HL-60 (cell line): ENCODE data around the gene N4BP2L2.

Source experiments
- DNase-seq, 2 experiments: peaks; one replicate each; pipeline ENCODE4 v3.0.0-alpha.2; 2010 to 2020; ENCODE audit warnings: low read depth in 1 of 2, low spot score in 1 of 2
- H3K27ac ChIP-seq: fragments of 250-450 bp; sonication (Bioruptor Pico); replicated peaks from 2 replicates; pipeline ENCODE4 v1.5.1; 2020; ENCODE audit warnings: mild to moderate bottlenecking, moderate library complexity
- H3K27me3 ChIP-seq: fragments of 250-450 bp; sonication (Bioruptor Pico); 2 replicates; pipeline ENCODE4 v1.5.1; 2021; ENCODE audit warnings: mild to moderate bottlenecking, moderate library complexity; ENCODE audit not compliant: insufficient read depth, poor library complexity, severe bottlenecking
- H3K4me3 ChIP-seq: replicated peaks from 2 replicates; pipeline ENCODE4 v1.5.1; 2011; ENCODE audit warnings: mild to moderate bottlenecking, control low read depth, low read length; ENCODE audit not compliant: insufficient read depth
- CTCF ChIP-seq: IDR thresholded peaks from one replicate; pipeline ENCODE4 v1.5.1; 2011; ENCODE audit warnings: low read length, control low read depth, inconsistent platforms; ENCODE audit not compliant: insufficient read depth
- GABPA ChIP-seq: IDR thresholded peaks from 2 replicates; pipeline ENCODE4 v1.6.1; 2012; ENCODE audit warnings: low read depth
- POLR2AphosphoS5 ChIP-seq: IDR thresholded peaks from 2 replicates; pipeline ENCODE4 v1.6.1; 2012; ENCODE audit warnings: low read depth
- REST ChIP-seq: IDR thresholded peaks from 2 replicates; pipeline ENCODE4 v1.6.1; 2012; ENCODE audit warnings: low read depth; ENCODE audit not compliant: insufficient replicate concordance
- SPI1 ChIP-seq: IDR thresholded peaks from 2 replicates; pipeline ENCODE4 v1.6.1; 2012; ENCODE audit warnings: low read depth, mild to moderate bottlenecking, borderline replicate concordance

N4BP2L2 gene

GRCh38 chr13:32586080-32586900 is 47.7 kb upstream of the N4BP2L2 start, which contains the start of gene PDS5B:
Gene PDS5B (plus strand): TSS chr13:32586452. CDS start chr13:32648773, 62,321 bp downstream.
- Histone ChIP-seq H3K27ac (peak within 1 kb of the TSS; percentile 95), H3K4me3 (peak within 1 kb of the TSS; percentile 86), H3K27me3 (no peaks in the 10 kb centered on the region)
- TF ChIP-seq SPI1 (no peak), POLR2AphosphoS5 (peak; percentile 54), REST (peak; percentile 58), CTCF (peak; percentile 28), GABPA (no peak)
- peak; percentile 77 to 96 for DNase-seq

- DNase-seq, result peak in 1 of 2 experiments; percentile 29
- Histone ChIP-seq H3K27me3 (no peaks in the 10 kb centered on the region), H3K4me3 (peak overlapping the region; percentile 60), H3K27ac (peak overlapping the region; percentile 60)
- peak; percentile 44; the same call in 1 of the 2 replicates for TF ChIP-seq SPI1
- no peak for TF ChIP-seq CTCF
- no peak for TF ChIP-seq GABPA
- TF ChIP-seq POLR2AphosphoS5, result no peak
- no peak for TF ChIP-seq REST
Measured at GRCh38 chr13:32585550-32586079, 47.0 kb upstream of the N4BP2L2 start.

DNA sequence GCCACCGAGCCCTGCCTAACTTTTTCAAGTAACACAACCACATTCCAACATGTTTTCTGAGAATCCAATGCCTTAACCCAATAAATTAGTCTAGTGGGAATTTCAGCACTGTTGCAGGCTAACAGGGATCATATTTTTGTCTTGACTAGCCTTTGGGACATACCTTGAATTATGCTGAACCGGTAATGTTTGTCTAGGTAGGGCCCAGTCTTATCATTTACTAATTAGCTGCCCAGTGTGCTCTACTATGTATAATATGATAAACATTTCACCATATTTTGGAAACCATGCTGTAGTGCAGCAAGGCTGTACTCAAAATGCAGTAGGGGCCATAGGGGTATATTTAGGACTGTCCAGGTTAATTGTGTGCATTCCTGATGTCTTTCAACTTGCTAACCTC is 44.4 kb upstream of the N4BP2L2 start:
- Histone ChIP-seq H3K27ac (no peak overlapping the region), H3K27me3 (no peaks in the 10 kb centered on the region), H3K4me3 (no peak overlapping the region)
- DNase-seq, result no peak
- TF ChIP-seq REST, result no peak
- TF ChIP-seq CTCF, result no peak
- TF ChIP-seq SPI1, result no peak
- no peak for TF ChIP-seq GABPA
- no peak for TF ChIP-seq POLR2AphosphoS5
